ENCODE measurements around the gene SLC1A4.

- TF ChIP-seq CTCF (IDR thresholded peaks at IDR 0.05; ENCODE audit: insufficient read depth, low read length, poor library complexity, severe bottlenecking): no peak
- no peak for TF ChIP-seq EZH2phosphoT487 (conservative IDR thresholded peaks at IDR 0.05; ENCODE audit: low read length)
Observed at GRCh38 chr2:65061146-65061909, 72.1 kb downstream of the SLC1A4 start.
